Measurements from ENCODE around the gene CDHR1.

DNA sequence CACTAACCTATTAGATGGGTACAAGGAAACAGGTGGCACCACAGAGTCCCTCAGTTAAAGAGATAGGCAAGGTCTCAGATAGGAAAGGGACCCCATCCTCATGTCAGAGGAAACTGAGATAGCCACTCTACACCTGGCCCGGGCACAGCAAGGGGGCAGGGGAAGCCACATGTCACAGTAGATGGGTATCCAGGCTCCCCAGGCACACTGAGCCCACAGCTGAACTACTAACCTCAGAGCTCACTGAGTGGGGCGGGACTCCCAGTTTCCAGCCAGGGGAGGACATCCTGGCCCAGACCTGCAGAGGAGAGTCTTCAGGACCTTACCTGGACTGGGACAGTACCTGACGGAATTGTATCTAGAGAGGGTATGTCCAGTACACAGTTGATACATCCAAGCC lies 3.7 kb upstream of the CDHR1 start:
- TF ChIP-seq POLR2A (IDR thresholded peaks at IDR 0.05) (no peak), POLR2AphosphoS5 (IDR thresholded peaks at IDR 0.05) (no peak)
- TF ChIP-seq, protein P1, sequence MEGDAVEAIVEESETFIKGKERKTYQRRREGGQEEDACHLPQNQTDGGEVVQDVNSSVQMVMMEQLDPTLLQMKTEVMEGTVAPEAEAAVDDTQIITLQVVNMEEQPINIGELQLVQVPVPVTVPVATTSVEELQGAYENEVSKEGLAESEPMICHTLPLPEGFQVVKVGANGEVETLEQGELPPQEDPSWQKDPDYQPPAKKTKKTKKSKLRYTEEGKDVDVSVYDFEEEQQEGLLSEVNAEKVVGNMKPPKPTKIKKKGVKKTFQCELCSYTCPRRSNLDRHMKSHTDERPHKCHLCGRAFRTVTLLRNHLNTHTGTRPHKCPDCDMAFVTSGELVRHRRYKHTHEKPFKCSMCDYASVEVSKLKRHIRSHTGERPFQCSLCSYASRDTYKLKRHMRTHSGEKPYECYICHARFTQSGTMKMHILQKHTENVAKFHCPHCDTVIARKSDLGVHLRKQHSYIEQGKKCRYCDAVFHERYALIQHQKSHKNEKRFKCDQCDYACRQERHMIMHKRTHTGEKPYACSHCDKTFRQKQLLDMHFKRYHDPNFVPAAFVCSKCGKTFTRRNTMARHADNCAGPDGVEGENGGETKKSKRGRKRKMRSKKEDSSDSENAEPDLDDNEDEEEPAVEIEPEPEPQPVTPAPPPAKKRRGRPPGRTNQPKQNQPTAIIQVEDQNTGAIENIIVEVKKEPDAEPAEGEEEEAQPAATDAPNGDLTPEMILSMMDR (IDR thresholded peaks at IDR 0.05) = no peak

All from breast epithelium (tissue), 3 donors.